Measurements from ENCODE around the gene NID1. TPM values are rescaled to one million over a fixed set of nuclear protein-coding genes. Genes with fewer than 3 reads are reported as not detected.

NID1 gene
- total RNA-seq, 1 donor from 2014 or later = 186 TPM

DNA sequence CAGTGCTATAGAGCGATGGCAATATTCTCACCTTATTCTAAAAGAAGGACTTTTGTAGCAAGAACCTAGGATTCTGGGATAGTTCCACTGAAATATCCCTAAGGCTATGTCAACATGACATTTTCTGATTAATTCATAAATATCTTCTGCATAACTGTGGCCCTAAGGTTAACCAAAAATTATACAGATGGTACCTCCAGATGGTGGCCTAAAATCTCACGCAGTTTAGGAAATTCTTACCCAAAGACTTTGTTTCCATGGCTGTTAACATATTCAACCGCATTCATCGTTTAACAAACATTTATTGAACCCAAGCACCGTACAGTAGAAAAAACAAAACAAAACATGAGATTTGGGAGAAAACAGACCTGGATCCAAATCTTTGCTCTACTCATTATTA is 19.1 kb downstream of the NID1 start:
- H3K4me3 Mint-ChIP-seq (ENCODE audit: unreplicated experiment) = peak overlapping the region; percentile 21

DNA sequence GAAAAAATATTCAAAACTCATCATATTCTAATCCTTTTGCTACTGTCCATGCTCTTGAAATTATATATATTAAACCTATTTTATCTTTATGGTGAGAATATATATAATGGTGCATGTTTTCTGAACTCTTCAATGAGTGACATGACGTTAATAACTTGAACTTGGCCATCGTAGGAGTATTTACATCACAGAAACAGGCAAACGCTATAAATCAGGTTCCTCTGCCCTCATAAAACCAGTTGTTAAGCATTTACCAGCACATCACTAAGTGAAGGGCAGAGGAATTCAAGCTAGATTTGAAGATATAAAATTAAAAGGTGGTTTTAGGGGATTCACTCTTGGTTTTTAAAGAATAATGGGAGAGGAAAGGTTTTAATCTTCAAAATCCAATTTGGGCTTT is 20.5 kb downstream of the NID1 start:
- Mint-ChIP-seq H3K4me3 (ENCODE audit: unreplicated experiment) (no peak overlapping the region), H3K9me3 (ENCODE audit: unreplicated experiment) (no peaks in the 10 kb centered on the region), H3K4me1 (ENCODE audit: unreplicated experiment) (no peaks in the 10 kb centered on the region), H3K36me3 (ENCODE audit: low read depth, unreplicated experiment) (peaks cover 41% of the 10 kb centered on the region), H3K27me3 (ENCODE audit: unreplicated experiment) (no peaks in the 10 kb centered on the region), H3K27ac (ENCODE audit: unreplicated experiment) (no peak overlapping the region)
- TF ChIP-seq, protein P1, sequence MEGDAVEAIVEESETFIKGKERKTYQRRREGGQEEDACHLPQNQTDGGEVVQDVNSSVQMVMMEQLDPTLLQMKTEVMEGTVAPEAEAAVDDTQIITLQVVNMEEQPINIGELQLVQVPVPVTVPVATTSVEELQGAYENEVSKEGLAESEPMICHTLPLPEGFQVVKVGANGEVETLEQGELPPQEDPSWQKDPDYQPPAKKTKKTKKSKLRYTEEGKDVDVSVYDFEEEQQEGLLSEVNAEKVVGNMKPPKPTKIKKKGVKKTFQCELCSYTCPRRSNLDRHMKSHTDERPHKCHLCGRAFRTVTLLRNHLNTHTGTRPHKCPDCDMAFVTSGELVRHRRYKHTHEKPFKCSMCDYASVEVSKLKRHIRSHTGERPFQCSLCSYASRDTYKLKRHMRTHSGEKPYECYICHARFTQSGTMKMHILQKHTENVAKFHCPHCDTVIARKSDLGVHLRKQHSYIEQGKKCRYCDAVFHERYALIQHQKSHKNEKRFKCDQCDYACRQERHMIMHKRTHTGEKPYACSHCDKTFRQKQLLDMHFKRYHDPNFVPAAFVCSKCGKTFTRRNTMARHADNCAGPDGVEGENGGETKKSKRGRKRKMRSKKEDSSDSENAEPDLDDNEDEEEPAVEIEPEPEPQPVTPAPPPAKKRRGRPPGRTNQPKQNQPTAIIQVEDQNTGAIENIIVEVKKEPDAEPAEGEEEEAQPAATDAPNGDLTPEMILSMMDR (IDR thresholded peaks at IDR 0.05; ENCODE audit: unreplicated experiment) = no peak
- no peak for DNase-seq (ENCODE audit: low spot score)

More for the DNA sequence above, 19.1 kb downstream of the NID1 start:
- DNase-seq (ENCODE audit: low spot score) = no peak
- TF ChIP-seq, protein P1 (IDR thresholded peaks at IDR 0.05; ENCODE audit: unreplicated experiment) = no peak
- no peak overlapping the region for H3K27ac Mint-ChIP-seq (ENCODE audit: unreplicated experiment)
- H3K36me3 Mint-ChIP-seq (ENCODE audit: low read depth, unreplicated experiment) = peaks cover 41% of the 10 kb centered on the region
- H3K4me1 Mint-ChIP-seq (ENCODE audit: unreplicated experiment) = no peaks in the 10 kb centered on the region
- H3K27me3 Mint-ChIP-seq (ENCODE audit: unreplicated experiment) = no peaks in the 10 kb centered on the region
- H3K9me3 Mint-ChIP-seq (ENCODE audit: unreplicated experiment) = no peaks in the 10 kb centered on the region

DNA sequence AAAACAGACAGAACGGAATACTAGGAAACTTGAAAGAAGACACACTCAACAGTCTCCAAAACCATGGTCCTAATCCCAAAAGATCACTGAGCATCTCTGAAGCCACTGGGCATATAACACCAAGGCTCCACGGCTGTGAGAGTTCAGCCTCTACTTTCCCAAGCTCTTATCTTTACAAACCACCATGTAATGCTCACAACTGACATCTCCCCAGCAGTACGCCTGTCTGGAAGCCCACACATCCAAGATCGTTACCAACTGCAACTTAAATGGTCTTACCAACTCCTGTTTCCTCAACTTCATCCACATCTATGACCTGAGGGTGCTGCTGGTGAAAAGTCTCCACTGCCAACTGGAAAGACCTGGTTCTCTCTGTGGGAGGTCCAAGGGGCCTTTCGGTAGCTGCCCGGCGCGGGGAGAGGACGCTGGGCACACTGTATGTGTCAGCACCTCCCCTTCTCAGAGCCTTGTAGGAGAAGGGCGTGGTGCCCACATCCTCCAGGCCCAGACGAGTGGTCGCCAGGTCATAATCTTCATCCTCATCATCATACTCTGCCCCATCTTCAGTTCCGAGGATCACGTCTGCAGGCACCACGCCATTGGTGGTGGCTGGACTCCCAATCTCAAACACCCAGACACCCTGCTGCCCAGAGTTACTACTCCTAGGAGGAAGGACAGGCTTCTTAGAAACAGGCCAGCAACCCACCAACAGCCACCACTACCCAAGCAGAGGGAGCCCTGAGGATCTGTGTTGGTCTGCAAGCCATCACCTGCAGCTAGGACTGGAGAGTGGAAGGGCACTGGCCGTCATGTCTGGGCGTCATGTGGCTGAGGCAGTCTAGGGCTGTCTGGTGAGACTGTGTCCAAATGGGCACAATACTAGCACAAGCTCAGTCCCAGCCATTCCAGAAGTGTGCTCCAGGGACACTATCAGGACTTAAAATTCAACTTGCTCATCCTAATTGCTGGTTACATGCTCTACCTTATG is 23.0 kb downstream of the NID1 start:
- Mint-ChIP-seq H3K4me1 (ENCODE audit: unreplicated experiment) (no peaks in the 10 kb centered on the region), H3K36me3 (ENCODE audit: low read depth, unreplicated experiment) (peaks cover 42% of the 10 kb centered on the region), H3K4me3 (ENCODE audit: unreplicated experiment) (peak overlapping the region; percentile 58), H3K27me3 (ENCODE audit: unreplicated experiment) (no peaks in the 10 kb centered on the region), H3K9me3 (ENCODE audit: unreplicated experiment) (no peaks in the 10 kb centered on the region), H3K27ac (ENCODE audit: unreplicated experiment) (no peak overlapping the region)
- no peak for DNase-seq (ENCODE audit: low spot score)
- TF ChIP-seq, protein P1 (IDR thresholded peaks at IDR 0.05; ENCODE audit: unreplicated experiment) = no peak

DNA sequence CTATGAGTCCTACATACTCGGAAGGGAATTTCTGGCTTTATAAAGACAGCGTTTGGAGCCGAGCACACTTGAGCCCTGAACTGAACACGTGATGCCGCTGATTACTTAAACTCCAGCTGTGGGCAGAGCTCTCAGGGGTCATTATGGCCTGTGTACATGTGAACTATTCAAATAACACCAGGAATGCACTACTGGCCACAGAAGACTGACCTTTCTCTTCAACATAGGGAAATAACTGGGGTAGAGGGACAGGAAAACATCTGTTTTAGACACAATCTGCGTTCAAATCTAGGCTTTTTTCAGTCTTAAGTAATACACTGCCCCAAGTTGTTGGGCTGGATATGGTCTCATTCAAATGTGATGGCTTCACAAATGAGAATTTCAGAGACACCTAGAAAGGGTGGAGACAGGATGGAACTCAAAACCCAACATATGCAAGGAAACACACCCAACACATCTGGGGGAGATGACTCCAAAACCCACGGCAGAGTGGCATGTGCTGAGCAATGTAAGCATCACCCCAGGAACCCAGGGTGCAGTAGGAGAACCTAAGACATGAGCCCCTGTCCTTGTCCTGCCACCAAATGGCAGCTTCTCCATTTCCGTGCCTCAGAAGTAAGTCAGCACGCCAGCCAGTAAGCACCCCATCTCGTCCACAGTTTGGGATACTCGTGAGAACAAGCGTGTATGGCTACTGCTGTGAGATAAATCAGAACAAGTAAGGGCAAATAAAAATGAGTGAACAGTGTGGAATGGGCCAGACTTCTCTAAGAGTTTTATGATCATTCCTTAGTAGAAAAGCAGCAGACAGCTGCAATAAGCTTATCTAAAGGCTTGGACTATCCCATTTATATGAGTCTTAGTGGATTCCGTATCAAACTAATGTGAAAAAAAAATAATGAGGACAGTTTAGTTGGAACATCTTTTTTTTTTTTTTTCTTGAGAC is 24.9 kb downstream of the NID1 start:
- Mint-ChIP-seq H3K4me1 (ENCODE audit: unreplicated experiment) (no peaks in the 10 kb centered on the region), H3K36me3 (ENCODE audit: low read depth, unreplicated experiment) (peaks cover 39% of the 10 kb centered on the region), H3K27ac (ENCODE audit: unreplicated experiment) (no peak overlapping the region), H3K4me3 (ENCODE audit: unreplicated experiment) (no peak overlapping the region), H3K9me3 (ENCODE audit: unreplicated experiment) (no peaks in the 10 kb centered on the region), H3K27me3 (ENCODE audit: unreplicated experiment) (no peaks in the 10 kb centered on the region)
- TF ChIP-seq, protein P1 (IDR thresholded peaks at IDR 0.05; ENCODE audit: unreplicated experiment) = no peak
- no peak for DNase-seq (ENCODE audit: low spot score)

Data from endothelial cell (in vitro differentiated cells).